ENCODE data around the gene DDAH2.

Gene DDAH2

DNA sequence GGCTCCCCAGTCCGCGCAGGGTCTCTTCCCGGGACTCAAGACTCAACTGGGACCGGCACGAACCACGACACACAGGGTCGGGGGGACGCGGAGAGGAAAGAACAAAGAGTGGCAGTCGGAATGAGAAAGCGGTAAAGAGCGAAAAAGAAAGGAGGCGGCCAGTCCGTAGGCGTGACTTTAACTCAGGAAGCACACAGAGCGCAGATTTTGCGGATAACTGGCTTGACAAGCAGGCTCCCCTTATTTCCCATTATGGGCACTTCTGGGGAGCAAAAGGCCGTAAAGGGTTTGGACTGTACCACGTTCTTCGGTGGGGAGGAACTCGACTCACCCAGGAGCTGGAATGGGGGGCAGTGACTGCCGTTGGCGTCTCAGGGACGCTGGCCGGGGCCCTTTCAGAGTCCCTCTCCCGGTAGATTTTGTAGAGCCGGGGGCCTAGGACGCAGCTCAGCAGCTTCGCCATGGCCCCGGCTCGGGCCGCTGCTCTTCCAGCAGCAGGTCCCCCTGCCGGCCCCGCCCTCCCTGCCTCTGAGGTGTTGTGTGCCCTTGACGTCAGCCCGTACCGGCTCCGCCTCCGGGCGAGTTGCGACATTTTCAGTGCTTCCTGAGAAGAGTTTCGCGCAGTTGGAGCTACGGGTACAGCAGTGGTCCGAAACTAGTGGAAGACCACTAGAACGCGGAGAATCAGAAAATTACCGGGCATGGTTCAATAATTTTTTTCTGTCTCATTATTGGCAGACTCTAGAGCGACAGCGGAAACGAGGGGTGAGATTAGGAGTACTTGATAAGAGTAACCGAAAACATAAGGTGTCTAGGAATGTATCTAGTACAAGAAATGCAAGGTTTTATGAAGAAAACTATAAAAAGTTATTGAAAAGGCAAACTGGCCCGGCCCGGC lies 26.0 kb downstream of the DDAH2 start, which contains the start of gene ABHD16A:
ABHD16A (minus strand) TSS at position 506 of the 898 bp plus-strand sequence; CDS start at position 463, 43 bp downstream.
- Histone ChIP-seq H3K27me3 (ENCODE audit: control insufficient read depth in 2 of 2, insufficient read depth in 2 of 2, low read length in 2 of 2) (no peaks in the 10 kb centered on the region), H3K9ac (ENCODE audit: low read depth in 1 of 2, low read length in 2 of 2) (peak within 1 kb of the TSS; percentile 100), H3K9me3 (ENCODE audit: control insufficient read depth in 2 of 2, low read length in 2 of 2) (no peaks in the 10 kb centered on the region), H3K4me3 (ENCODE audit: low read length in 2 of 2) (peak within 1 kb of the TSS; percentile 91 to 96), H3K36me3 (ENCODE audit: control insufficient read depth in 2 of 2, insufficient read depth in 2 of 2, low read length in 2 of 2) (peaks cover 7 to 15% of the 10 kb centered on the region in 2 donors), H3K27ac (ENCODE audit: low read depth in 2 of 2, low read length in 2 of 2) (peak within 1 kb of the TSS; percentile 99), H3K4me1 (ENCODE audit: control insufficient read depth in 2 of 2, insufficient read depth in 2 of 2, low read length in 2 of 2) (peaks cover 17 to 24% of the 10 kb centered on the region in 2 donors)

DNA sequence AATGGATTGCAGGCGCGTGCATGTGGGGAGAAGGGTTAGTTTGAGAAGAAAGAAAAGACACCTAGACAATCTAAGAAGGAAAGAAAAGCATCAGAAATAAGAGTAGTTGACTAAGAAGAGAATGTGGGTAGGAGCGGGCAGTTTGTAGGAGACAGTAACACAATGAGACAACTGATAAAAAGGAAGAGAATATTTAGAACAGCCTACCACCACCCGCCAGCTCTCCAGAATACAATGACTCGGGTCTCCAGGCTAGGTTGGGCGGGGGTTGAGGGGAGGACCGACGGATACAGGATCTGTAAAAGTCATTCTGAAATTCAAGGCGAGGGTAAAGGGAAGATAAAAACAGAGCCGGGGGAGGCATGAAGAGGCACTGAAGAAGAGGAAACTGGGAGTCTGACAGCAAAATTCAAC lies 26.7 kb downstream of the DDAH2 start:
- Histone ChIP-seq H3K36me3 (ENCODE audit: control insufficient read depth in 2 of 2, insufficient read depth in 2 of 2, low read length in 2 of 2) (peaks cover 11 to 19% of the 10 kb centered on the region in 2 donors), H3K4me3 (ENCODE audit: low read length in 2 of 2) (peak overlapping the region; percentile 91 to 96), H3K27ac (ENCODE audit: low read depth in 2 of 2, low read length in 2 of 2) (peak overlapping the region; percentile 99), H3K27me3 (ENCODE audit: control insufficient read depth in 2 of 2, insufficient read depth in 2 of 2, low read length in 2 of 2) (no peaks in the 10 kb centered on the region), H3K9me3 (ENCODE audit: control insufficient read depth in 2 of 2, low read length in 2 of 2) (no peaks in the 10 kb centered on the region), H3K4me1 (ENCODE audit: control insufficient read depth in 2 of 2, insufficient read depth in 2 of 2, low read length in 2 of 2) (peaks cover 17 to 24% of the 10 kb centered on the region in 2 donors), H3K9ac (ENCODE audit: low read depth in 1 of 2, low read length in 2 of 2) (peak overlapping the region; percentile 100)

DNA sequence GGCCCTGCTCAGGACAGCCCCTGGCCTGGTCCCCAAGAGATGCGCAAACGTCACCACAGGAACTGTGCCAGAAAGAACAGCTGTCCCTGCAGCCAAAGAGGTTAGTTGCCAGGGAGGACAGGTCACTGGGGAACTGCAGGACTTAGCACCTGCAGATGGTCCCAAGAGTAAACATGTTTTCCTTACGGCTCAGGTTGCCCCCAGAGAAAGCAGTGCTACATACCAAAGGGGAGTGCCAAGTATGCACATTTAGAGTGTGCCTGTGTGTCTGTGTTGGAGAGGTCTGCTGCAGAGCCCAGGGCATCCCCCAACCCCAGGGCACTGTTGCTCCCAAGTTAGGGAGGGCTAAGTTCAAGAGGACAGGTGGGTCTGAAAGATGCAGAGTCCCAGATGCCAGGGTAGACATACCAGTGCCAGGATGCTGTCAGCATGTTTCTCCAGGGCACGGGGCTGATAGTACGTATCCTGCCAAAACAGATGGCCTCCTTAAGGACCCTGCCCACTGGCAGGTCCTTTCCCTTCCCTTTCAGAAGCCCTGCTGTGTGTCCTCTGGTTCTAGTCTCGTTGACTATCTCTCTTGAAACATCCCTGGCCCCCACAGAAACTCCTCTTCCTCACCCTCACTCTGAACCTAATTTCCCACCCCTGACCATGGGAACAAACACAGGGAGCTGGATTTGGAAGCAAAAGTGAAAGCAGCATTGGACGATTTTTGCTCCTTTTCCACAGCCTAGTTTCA lies 27.3 kb downstream of the DDAH2 start:
- Histone ChIP-seq H3K36me3 (ENCODE audit: control insufficient read depth in 2 of 2, insufficient read depth in 2 of 2, low read length in 2 of 2) (peaks cover 16 to 19% of the 10 kb centered on the region in 2 donors), H3K27me3 (ENCODE audit: control insufficient read depth in 2 of 2, insufficient read depth in 2 of 2, low read length in 2 of 2) (no peaks in the 10 kb centered on the region), H3K27ac (ENCODE audit: low read depth in 2 of 2, low read length in 2 of 2) (peak overlapping the region; percentile 99), H3K9ac (ENCODE audit: low read depth in 1 of 2, low read length in 2 of 2) (peak overlapping the region; percentile 100), H3K4me3 (ENCODE audit: low read length in 2 of 2) (peak overlapping the region; percentile 91 to 96), H3K4me1 (ENCODE audit: control insufficient read depth in 2 of 2, insufficient read depth in 2 of 2, low read length in 2 of 2) (peaks cover 17 to 24% of the 10 kb centered on the region in 2 donors), H3K9me3 (ENCODE audit: control insufficient read depth in 2 of 2, low read length in 2 of 2) (no peaks in the 10 kb centered on the region)

DNA sequence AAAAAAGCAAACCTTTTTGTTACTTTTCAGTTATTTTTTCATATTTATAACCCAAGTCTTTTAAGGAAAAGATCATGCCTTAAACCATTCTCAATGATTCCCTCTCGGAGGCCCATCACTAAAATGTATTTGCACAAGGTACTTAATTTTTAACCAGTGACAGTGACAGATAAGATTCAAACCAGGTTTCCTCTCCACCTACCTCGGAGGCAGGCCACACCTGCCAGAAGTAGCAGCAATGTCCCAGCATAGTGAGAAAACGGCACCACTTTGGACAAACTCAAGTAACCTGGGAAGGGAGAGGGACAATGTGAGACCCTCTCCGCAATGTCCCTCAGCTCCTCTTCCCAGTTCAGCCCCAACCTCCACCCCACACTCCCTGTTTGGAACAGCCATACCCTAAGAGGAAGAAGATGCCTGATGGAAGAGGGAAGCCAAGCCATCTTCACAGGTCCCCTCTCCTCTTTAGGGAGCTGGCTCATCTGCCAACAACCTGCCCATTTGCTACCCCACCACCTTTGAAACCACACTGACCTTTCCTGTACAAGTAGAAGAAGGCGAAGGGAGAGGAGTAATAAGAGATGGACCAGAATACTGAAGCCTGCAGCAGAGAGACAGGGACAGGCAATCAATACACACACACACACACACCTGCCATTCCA lies 28.2 kb downstream of the DDAH2 start:
- Histone ChIP-seq H3K36me3 (ENCODE audit: control insufficient read depth in 2 of 2, insufficient read depth in 2 of 2, low read length in 2 of 2) (peaks cover 16 to 23% of the 10 kb centered on the region in 2 donors), H3K9ac (ENCODE audit: low read depth in 1 of 2, low read length in 2 of 2) (peak overlapping the region in 1 of 2 donors; percentile 100), H3K4me3 (ENCODE audit: low read length in 2 of 2) (peak overlapping the region in 1 of 2 donors; percentile 20), H3K27me3 (ENCODE audit: control insufficient read depth in 2 of 2, insufficient read depth in 2 of 2, low read length in 2 of 2) (no peaks in the 10 kb centered on the region), H3K4me1 (ENCODE audit: control insufficient read depth in 2 of 2, insufficient read depth in 2 of 2, low read length in 2 of 2) (peaks cover 17 to 24% of the 10 kb centered on the region in 2 donors), H3K27ac (ENCODE audit: low read depth in 2 of 2, low read length in 2 of 2) (no peak overlapping the region), H3K9me3 (ENCODE audit: control insufficient read depth in 2 of 2, low read length in 2 of 2) (no peaks in the 10 kb centered on the region)

DNA sequence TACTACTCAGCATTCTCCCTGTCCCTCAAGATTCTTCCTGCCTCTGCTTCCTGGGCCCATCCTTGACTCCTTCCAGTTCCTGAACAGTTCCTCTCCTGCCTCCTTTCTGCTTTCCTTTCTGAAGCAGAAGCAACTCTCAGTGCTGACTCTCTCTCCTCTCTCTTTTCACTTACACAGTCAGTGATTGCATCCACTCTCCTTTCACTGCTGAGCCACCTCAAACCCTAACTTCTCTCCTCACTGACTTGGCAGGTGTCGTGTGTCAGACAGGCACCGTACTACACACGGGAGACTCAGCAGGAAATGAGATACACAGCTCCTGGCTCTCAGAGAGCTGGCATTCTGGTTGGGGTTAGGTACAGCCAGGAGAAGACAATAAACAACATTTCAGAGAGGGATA lies 31.5 kb downstream of the DDAH2 start:
- Histone ChIP-seq H3K27me3 (ENCODE audit: control insufficient read depth in 2 of 2, insufficient read depth in 2 of 2, low read length in 2 of 2) (no peaks in the 10 kb centered on the region), H3K4me3 (ENCODE audit: low read length in 2 of 2) (no peak overlapping the region), H3K9ac (ENCODE audit: low read depth in 1 of 2, low read length in 2 of 2) (no peak overlapping the region), H3K4me1 (ENCODE audit: control insufficient read depth in 2 of 2, insufficient read depth in 2 of 2, low read length in 2 of 2) (peaks cover 17 to 19% of the 10 kb centered on the region in 2 donors), H3K27ac (ENCODE audit: low read depth in 2 of 2, low read length in 2 of 2) (no peak overlapping the region), H3K9me3 (ENCODE audit: control insufficient read depth in 2 of 2, low read length in 2 of 2) (no peaks in the 10 kb centered on the region), H3K36me3 (ENCODE audit: control insufficient read depth in 2 of 2, insufficient read depth in 2 of 2, low read length in 2 of 2) (peaks cover 37 to 48% of the 10 kb centered on the region in 2 donors)

DNA sequence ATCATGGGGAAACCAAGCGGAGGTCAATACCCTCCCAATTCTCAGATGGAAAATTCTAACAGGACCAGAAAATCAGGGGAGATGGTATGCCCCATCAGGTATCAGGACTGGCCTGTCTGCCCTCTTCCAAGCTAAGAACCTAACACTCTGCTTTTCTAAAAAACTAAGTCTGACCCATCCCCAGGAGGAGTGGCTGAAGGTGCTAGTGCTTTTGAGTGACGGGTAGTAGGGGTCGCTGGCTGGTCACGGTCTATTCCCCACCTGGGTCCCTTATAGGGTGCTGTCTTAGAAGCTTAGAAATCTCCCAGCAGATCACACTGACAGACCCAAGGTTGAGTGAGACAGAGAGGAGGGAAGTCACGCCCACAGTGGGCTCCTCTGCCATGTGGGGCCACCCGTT lies 35.6 kb downstream of the DDAH2 start:
- Histone ChIP-seq H3K9me3 (ENCODE audit: control insufficient read depth in 2 of 2, low read length in 2 of 2) (no peaks in the 10 kb centered on the region), H3K36me3 (ENCODE audit: control insufficient read depth in 2 of 2, insufficient read depth in 2 of 2, low read length in 2 of 2) (peaks cover 61 to 68% of the 10 kb centered on the region in 2 donors), H3K4me3 (ENCODE audit: low read length in 2 of 2) (no peak overlapping the region), H3K27me3 (ENCODE audit: control insufficient read depth in 2 of 2, insufficient read depth in 2 of 2, low read length in 2 of 2) (no peaks in the 10 kb centered on the region), H3K27ac (ENCODE audit: low read depth in 2 of 2, low read length in 2 of 2) (no peak overlapping the region), H3K4me1 (ENCODE audit: control insufficient read depth in 2 of 2, insufficient read depth in 2 of 2, low read length in 2 of 2) (peaks cover 8 to 19% of the 10 kb centered on the region in 2 donors), H3K9ac (ENCODE audit: low read depth in 1 of 2, low read length in 2 of 2) (no peak overlapping the region)

DNA sequence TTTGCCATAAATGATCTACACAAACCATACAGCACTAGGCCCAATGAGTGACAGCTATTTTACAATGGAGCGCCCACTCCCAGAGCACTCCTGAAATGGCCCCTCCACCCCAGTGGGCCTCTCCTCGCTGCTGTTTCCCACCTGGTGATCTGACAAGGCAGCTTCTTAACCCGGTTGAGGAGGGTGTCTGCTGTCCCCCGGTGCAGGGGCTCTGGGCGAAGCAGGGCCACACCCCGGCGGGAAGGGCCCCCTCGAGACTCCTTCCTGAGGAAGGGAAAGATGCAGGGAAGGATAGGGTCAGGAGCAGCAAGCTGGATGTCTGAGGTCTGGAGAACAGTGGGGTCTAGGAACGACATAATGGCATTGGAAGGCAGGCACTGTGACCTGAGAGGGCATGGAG lies 36.2 kb downstream of the DDAH2 start:
- H3K9ac ChIP-seq (ENCODE audit: low read depth in 1 of 2, low read length in 2 of 2) = no peak overlapping the region
- no peaks in the 10 kb centered on the region for H3K27me3 ChIP-seq (ENCODE audit: control insufficient read depth in 2 of 2, insufficient read depth in 2 of 2, low read length in 2 of 2)
- no peaks in the 10 kb centered on the region for H3K9me3 ChIP-seq (ENCODE audit: control insufficient read depth in 2 of 2, low read length in 2 of 2)
- no peak overlapping the region for H3K4me3 ChIP-seq (ENCODE audit: low read length in 2 of 2)
- H3K27ac ChIP-seq (ENCODE audit: low read depth in 2 of 2, low read length in 2 of 2) = no peak overlapping the region
- H3K4me1 ChIP-seq (ENCODE audit: control insufficient read depth in 2 of 2, insufficient read depth in 2 of 2, low read length in 2 of 2) = peaks cover 8 to 19% of the 10 kb centered on the region in 2 donors
- H3K36me3 ChIP-seq (ENCODE audit: control insufficient read depth in 2 of 2, insufficient read depth in 2 of 2, low read length in 2 of 2) = peaks cover 68 to 74% of the 10 kb centered on the region in 2 donors

DNA sequence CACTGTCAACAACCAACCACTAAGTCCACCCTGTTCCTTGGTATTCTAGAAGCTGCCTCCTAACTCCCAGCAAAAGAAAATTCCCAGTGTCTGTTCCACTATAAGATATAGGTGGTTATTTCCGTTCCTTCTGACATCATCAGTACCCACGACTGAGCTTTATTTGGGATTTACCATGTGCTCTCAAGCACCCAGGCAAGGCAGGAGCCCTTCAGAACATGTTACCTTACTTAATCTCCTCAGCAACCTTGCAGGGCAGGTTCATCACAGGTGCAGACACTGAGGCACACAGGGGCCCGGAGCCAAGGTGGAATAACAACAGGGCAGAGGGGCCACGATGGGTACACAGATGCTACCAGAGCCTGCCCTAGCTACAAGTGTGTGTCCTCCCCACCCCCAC lies 36.7 kb downstream of the DDAH2 start:
- Histone ChIP-seq H3K36me3 (ENCODE audit: control insufficient read depth in 2 of 2, insufficient read depth in 2 of 2, low read length in 2 of 2) (peaks cover 69 to 75% of the 10 kb centered on the region in 2 donors), H3K27me3 (ENCODE audit: control insufficient read depth in 2 of 2, insufficient read depth in 2 of 2, low read length in 2 of 2) (no peaks in the 10 kb centered on the region)

DNA sequence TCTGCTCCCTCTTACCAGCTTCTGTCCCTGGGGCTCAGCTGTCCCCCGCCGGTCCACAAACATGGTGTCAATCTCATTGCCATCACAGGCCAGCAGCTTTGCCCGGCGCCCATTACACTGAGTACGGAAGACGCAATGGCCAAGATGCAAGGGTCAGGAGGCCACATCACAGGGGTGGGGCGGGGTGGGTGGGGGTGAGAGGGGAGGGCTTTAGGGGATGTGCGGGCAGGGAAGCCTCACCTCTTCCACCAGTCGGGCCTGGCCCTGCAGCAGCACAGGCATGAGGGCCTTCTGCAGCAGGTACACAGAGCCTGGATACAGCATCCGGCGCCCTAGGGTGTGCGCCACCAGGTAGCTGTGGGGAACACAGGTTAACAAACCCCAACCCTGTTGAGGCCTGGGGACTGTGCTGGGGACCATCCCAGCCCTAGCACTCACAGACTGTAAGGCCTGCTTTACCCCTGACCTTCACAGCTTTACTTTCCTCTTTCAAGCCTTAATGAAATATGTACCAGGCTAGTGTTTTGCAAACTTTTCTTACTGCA lies 37.5 kb downstream of the DDAH2 start:
- no peaks in the 10 kb centered on the region for H3K27me3 ChIP-seq (ENCODE audit: control insufficient read depth in 2 of 2, insufficient read depth in 2 of 2, low read length in 2 of 2)
- no peak overlapping the region for H3K4me3 ChIP-seq (ENCODE audit: low read length in 2 of 2)
- H3K4me1 ChIP-seq (ENCODE audit: control insufficient read depth in 2 of 2, insufficient read depth in 2 of 2, low read length in 2 of 2) = peaks cover 8 to 19% of the 10 kb centered on the region in 2 donors
- H3K9me3 ChIP-seq (ENCODE audit: control insufficient read depth in 2 of 2, low read length in 2 of 2) = no peaks in the 10 kb centered on the region
- H3K27ac ChIP-seq (ENCODE audit: low read depth in 2 of 2, low read length in 2 of 2) = no peak overlapping the region
- H3K36me3 ChIP-seq (ENCODE audit: control insufficient read depth in 2 of 2, insufficient read depth in 2 of 2, low read length in 2 of 2) = peaks cover 69 to 80% of the 10 kb centered on the region in 2 donors
- no peak overlapping the region for H3K9ac ChIP-seq (ENCODE audit: low read depth in 1 of 2, low read length in 2 of 2)

More for the DNA sequence above, 36.7 kb downstream of the DDAH2 start:
- Histone ChIP-seq H3K4me3 (ENCODE audit: low read length in 2 of 2) (no peak overlapping the region), H3K9me3 (ENCODE audit: control insufficient read depth in 2 of 2, low read length in 2 of 2) (no peaks in the 10 kb centered on the region), H3K9ac (ENCODE audit: low read depth in 1 of 2, low read length in 2 of 2) (no peak overlapping the region), H3K4me1 (ENCODE audit: control insufficient read depth in 2 of 2, insufficient read depth in 2 of 2, low read length in 2 of 2) (peaks cover 8 to 19% of the 10 kb centered on the region in 2 donors), H3K27ac (ENCODE audit: low read depth in 2 of 2, low read length in 2 of 2) (no peak overlapping the region)
